ENCODE results near the gene GRK4.

DNA sequence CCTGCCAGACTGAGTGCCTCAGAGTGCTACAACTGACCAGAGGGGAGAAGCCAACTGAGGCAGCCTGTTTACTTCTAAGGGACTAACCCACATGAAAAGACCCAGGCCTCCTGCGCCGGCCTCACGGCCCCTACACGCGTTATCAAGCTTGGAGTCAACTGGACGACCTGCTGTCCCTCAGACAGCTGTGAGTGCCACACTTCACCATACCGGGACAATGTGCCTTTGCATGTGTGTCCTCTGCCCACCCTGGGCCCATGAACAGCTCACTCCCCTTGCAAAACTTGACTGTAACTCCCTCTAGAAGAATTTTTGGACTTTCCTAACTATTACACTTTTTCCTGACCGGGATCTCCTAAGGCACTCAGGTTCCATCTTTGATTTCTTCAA is 2.0 kb upstream of the GRK4 start:
- TF ChIP-seq CTCF (IDR thresholded peaks at IDR 0.05; ENCODE audit: insufficient read depth, low read length, poor library complexity, severe bottlenecking) (no peak), EZH2phosphoT487 (conservative IDR thresholded peaks at IDR 0.05; ENCODE audit: low read length) (no peak)
